T-helper 1 cell (primary cell): Measurements from ENCODE around the gene TMEM191B.
"Not testable (repeated sequence)": the region's sequence is repeated elsewhere in the genome, so short reads cannot be mapped to it uniquely, and the experiment has no call there.

Experiments
- DNase-seq, 5 donors: peaks; one replicate each; pipeline ENCODE4 v3.0.0-alpha.2; 2012 to 2020

Gene TMEM191B

DNA sequence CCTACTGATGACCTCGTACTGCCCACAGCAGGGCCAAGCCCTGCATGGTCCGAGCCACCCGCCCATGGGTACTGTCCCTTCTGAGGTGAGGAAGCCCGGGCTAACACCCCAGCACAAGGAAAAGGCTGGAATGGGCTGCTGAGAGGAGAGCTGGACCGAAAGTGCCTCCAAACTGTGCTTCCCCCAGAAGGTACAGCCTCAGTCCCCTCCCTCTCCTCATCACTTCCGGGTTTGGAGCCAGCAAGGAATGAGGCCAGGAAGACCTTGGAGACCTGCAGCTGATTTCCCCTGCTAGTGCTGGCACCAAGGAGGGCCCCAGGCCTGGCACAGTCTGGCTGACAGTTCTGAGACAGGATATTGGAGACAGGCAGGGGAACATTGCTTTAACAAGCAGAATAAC is 31.3 kb downstream of the TMEM191B start:
- not testable (repeated sequence) for DNase-seq

DNA sequence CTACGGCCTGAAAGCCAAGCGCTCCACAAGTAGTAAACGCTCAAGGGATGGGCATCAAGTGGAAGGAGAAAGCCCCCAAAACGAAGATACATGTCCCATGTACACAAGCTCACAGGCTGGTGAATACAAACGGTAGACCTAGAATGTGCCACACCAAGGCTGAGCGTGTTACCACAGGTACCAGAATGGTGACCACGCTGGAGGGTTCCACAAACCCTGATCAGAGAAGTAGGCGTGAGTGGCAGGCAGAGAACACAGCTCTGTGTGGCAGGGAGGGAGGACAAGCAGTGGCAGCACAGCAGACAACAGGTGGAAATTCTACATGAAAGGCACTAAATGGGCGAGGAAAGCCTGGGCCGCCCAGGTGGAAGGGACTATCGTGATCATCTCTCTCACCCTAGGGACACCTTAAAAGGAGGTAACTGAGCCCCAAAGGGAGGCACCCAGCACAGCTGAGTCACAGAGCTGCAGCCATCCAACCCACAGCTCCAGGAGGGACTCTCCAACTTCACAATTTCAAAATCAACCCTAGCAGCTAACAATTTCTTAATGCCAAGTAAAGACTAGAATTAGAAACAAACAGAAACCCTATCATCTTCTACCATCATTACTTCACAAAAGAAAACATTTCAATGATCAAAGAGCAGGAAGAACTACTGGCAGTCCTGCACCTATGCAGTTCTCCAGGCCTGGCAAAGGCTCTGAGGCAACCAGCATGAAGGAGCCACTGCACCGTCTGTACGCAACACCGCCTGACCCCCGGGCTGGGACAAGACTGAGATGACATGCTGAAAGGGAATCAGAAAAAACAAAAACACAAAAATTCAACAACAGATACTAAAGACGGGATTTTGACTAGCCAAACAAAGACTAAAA is 32.7 kb downstream of the TMEM191B start:
- not testable (repeated sequence) for DNase-seq

DNA sequence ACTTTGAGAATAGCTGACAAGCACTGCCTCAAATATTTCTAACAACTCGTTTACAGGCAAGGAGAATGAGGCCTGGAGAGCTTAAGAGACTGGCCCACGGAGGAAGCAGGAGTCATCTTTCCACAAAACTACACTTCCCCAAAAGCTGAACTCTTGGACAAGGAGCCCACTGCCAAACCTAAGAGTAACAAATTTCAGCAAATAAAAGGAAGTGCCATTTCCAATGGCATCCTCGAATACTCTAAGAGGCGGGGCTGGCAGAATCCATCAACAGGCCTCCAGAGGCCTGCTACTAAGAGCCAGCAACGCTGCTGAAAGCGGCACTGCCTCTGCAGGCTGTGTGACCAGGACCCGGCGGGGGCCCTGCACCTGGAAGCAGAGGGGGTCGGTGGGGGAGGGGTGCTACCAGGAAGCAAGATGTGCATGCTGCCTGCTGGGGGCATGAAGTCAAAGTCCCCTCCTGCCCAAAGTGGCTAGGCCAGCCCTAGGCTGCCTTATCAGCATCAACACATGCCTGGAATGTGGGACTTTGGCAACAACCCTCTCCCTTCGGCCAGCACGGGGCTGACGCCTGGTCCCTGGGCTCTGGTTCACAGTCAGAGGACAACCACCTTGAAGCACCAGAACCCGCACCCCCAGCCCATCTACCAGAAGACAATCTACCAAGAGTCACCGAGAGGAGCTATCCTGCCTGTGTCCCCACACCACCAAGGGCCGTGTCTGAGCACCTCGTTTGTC is 43.1 kb downstream of the TMEM191B start:
- DNase-seq = not testable (repeated sequence)

DNA sequence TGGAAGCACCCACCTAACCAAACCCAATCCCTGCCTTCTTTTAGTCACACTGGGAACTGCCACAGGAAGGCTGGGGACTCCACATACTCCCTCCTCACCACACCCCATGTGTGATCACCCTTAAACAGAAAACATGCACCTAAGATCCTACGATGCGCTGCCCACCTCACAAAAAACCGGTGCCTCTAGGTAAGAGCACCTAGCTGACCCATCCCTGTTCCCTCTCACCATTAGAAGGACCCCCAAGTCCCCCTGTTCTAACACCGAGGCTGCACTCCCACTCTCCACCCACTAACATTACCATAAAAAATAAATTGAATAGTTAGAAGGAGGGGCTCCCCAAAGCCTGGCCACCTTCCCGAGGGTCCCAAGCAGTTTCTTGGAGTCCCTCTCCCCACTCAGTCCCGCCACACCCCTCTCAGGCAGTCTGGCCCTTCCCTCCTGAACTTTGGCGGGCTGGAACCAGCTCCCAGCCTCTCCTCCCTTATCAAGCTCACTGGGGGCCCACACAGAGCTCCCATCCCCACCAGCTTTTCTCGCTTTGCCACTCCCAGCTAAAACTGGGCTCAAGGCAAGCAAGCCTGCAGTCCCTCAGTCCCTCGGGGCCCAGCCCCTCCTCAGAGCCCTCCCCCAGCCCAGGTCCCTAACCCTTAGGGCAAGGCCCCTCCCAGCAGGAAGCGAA is 46.0 kb downstream of the TMEM191B start:
- not testable (repeated sequence) for DNase-seq

DNA sequence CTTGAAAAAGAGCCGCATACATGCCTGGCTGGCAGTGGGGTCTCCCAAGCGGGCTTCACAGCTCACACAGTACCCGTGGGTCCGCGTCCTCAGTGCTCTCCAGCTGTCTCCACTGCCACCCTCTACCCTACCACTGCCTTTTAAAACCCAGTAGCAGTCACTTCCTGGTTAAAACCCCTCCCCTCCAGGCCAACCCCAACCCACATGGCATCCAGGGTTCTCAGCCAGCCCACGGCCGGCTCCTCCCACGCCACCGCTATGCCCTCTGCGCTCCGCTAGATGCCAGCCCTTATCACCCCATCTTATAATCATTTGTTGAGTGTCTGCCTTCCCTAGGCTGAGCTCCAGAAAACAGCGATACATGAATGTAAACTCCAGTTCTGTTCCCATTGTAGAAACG is 47.0 kb downstream of the TMEM191B start:
- DNase-seq = not testable (repeated sequence)

DNA sequence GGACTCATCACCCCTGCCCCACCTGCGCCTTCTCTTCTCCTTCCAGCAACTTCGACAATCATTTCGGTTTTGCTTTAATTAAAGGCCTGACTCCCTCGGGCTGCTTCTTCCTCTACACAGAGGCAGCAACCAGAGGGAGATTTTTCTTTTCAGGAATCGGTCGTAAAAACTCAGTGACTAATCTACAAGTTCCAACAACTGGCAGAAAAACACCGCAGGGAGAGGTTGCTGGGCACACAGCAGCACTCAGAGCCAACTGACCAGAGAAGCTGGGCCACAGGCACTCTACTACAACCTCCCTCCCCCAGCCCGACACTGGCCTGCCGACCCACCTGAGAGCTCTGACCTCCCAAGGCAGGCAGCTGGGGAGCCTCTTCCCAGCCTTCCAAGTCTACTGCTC is 48.1 kb downstream of the TMEM191B start:
- not testable (repeated sequence) for DNase-seq

DNA sequence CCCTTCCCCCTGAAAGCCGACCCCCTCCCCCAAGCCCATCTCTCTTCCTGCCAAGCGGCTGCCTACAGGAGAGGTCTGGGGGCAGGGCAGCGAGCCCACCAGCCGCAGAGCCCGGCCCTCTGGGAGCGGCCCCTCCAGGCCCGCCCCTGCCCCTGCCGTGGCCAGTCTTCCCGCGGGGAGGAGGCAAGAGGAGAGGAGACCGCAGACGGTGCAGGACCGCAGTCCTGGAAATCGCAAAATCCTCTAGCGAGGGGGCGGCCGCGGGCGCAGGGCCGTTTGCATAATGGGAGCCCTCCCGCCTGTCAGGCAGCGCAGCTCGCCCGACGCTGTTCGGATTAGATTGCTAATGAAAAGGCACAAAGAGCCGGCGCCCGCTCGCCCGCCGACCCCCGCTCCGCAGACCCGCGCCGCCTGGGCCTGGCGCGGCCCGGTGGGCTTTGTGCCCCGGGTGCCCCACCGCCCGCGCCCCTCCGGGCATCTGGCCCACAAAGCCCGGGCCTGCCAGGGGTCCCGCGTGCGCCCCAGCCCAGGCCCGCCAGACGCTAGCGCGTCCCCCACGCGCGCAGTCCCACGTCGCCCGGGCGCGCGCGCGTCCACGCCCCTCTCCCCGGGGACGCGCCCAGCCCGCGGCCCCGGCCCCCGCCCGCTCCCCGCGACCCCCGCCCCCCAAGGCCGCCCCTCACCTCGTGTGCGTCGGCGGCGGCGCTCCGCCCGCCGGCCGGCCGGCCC is 49.7 kb downstream of the TMEM191B start:
- DNase-seq = not testable (repeated sequence)

DNA sequence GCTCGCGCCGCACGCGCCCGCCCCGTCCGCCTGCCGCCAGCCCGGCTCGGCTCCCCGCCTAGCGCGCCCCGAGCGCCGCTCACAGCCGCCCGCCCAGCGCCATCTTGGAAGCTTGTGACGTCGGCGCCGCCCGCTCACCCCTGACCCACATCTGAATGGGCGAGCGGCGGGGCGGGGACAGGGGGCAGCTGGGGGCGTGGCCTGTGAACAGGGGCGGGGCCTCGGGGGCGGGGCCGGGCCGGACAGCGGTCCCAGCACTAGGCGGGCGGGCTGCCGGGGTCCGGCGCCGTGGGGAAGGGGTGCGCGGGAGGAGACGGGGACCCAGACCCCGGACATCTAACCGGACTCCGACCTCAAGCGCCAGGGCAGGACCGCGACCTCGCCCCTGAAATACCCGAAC is 50.2 kb downstream of the TMEM191B start:
- peak in 2 of 5 donors; percentile 18 to 36 for DNase-seq
